Lung microvascular endothelial cell (primary cell): ENCODE data around the gene GRIA4. TPM values are rescaled to one million over a fixed set of nuclear protein-coding genes. Genes with fewer than 3 reads are reported as not detected.

Experiments
- DNase-seq, 2 donors: peaks; one replicate each; pipeline versions ENCODE4 v3.0.0 to v3.0.0-alpha.2; 2010; ENCODE audit warnings: low read depth in 2 of 2
- total RNA-seq: library from RNA; depleted of rRNA; stranded (reverse); fragments of >200 nt; gene quantifications from 2 replicates; pipeline ENCODE4 v1.2.1, GENCODE V29; 2014

Gene GRIA4
- total RNA-seq, 1 donor from 2014 or later, result not detected

DNA sequence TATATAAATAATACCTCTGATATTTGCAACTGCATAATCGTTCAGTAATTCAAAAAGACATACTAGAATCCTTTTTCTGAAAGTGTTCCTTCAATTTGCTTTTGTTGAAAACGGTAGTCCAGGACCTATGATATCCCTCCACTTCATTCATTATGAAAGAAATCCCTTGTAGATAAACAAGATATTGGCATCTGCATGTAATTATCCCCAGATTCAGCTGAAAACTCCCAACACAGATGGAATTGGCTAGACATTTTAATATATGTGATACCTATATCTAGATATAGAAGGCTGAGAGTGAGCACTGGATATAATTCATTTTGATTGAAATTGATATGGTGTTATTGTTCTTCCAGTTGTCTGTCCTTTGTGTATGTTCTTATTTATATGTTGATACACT, 302.8 kb downstream of the GRIA4 start:
- DNase-seq, result no peak

DNA sequence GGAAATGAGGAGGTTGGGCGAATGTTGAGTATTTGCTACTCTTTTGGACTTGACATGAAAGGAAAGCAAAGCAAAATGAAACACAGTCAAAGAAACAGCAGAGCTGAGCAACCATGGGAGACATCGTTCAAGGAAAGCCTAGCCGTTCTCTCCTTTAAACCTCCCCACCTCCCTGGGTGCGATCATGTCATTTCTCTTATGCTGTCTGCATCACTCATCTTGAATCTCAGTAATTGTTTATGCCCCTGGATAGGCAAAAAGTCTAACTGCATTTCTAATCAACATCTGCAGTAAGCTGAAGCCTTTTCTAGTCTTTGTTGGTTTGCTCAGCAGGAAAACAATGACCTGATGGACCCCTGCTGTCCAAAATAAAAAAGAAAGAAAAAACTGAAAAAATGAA, 305.1 kb downstream of the GRIA4 start:
- DNase-seq, result no peak

DNA sequence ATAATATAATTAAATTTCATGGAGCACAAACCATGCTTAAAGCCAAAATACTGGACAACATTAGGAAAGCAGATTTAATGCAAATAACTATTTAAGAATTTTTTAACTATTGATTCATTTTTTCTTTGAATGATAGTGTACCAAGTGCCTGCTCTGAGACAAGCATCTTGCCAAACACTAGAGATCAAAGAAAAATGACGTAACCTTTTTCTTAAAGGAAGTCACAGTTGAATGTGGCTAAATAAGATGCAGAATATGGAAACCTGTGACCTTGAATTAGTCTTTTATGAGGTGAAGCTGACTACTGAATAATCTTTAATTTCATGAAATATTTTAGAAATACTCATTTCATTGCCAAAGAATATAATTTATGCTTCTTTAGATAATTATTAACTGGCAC, 308.2 kb downstream of the GRIA4 start:
- DNase-seq, result no peak

DNA sequence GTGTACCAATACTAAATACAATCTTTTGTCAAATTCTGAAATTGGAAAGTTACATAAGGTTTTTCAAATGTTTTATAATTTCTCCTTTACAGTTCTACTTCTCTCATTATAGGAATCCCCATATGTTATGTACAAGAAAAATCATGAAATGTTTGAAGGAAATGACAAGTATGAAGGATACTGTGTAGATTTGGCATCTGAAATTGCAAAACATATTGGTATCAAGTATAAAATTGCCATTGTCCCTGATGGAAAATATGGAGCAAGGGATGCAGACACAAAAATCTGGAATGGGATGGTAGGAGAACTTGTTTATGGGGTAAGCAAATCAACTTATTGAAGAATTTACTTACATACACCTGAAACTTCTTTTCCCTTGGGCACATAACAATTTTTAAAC, 308.7 kb downstream of the GRIA4 start:
- DNase-seq, result no peak

DNA sequence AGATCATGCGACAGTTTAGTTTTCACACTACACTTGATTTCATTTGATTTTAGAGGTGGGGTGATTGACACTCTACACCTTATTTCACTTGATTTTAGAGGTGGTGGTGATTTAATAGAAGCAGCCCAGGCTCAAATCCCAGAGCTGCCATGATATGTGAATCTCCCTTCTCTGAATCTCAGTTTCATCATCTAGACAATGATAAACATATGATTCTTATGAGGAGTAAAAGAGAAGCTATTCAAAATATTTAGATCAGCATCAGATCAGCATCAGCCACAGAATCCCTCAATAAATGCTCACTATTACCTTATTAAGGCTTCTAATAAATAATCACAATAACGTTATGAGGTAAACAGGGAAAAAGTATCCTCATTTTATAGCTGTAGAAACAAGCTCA, 313.4 kb downstream of the GRIA4 start:
- DNase-seq, result no peak

DNA sequence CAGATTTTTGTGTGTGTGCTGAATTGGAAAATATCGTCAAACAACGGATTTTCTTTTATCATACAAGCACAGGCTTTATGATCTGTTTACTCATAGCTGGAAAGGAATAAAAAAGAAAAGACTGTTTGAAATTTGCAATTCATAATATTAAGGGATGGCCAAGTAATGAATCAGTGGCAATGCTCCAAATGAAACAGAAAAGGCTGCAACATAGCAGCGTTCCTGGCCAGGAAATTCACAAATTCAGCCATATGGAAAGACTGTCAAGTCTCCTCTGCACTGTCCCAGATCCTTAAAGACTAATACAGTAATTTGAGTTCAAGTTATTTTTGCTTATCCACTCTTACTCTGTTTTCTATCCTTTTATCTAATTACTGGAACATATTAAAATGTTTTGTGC, 313.9 kb downstream of the GRIA4 start:
- peak in 1 of 2 donors; percentile 6 for DNase-seq

DNA sequence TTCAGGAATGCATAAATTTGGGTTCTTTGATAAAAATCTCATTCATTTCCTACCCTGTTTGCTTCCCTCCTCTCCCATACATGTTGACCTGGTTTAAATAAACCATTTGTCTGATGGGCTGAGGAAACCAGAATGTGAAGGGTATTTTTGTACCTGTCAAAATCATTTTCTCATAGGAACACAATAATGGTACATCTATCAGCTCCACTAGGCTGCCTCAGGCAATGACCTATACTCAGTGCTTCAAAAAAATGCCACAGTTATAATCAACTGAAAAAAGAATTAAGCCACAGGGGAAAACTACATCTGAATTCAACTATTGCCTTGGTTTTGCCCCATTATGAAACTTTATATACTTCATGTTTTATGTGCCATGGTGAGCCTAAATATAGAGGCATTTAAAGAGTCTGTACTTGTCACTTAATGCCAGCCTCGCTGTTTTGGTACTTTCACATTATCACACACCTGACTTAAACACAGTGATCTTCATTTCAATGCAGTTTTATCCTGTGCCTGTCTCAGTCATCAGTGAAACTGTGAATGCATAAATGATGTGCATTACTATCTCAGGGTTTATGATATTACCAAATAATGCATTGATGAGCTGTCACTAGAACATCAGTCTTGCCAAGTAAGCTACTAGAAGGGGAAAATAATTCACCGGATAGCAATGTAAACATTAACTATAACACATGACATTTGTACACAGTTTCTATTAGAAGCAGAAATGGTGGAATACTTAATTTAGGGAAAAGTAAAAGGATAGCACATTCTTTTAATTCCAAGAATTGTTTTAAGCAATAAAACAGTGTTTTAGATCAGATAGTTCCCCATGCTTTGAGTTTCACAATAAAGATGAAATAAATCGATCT, 319.4 kb downstream of the GRIA4 start:
- no peak for DNase-seq

DNA sequence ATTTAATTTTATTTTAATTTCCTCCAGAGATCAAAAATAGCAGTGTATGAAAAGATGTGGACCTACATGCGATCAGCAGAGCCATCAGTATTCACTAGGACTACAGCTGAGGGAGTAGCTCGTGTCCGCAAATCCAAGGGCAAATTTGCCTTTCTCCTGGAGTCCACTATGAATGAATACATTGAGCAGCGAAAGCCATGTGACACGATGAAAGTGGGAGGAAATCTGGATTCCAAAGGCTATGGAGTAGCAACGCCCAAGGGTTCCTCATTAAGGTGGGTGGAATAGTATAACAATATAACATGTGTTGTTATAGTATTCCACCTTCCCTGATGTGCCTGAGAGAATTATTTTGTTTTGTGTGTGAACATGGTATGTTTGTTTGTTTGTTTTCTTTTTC, 323.8 kb downstream of the GRIA4 start:
- DNase-seq, result no peak

DNA sequence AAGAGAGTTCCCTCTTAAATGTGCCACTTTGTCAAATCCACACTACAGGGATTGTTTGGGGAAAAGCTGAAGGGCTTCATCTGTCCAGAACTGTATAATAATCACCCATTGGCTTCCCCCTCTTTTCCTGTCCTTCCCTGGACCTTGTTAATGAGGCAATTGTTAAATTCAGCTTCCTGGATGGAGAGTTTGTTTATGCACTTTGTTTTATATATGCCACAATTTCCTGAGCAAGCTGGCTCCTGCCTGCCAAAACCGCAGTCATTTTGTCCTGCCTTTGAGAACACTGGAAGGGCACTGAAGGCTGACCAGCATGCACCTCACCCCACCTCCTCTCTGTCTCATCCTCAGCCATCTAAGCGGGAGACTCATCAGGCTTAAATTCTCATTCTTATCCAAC, 325.9 kb downstream of the GRIA4 start:
- DNase-seq, result peak; percentile 48 to 81

DNA sequence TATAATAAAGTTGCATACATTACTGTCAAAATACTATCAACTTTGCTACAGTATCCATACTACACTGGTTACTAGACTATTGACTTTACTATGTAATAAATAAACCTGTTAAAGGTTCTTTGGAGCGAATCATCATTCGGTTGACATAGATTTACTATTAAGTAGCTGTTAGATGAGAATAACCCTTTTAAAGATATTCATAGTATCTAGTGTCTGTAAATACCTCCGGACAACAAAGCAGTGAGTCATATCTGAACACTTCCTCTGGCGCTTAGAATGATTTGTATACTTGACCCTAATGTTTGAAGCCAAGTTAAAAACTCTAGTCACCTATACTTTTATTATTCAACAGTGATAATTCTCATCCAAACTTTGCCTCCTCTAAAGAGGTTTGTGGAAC, 327.5 kb downstream of the GRIA4 start:
- peak; percentile 67 to 77 for DNase-seq

DNA sequence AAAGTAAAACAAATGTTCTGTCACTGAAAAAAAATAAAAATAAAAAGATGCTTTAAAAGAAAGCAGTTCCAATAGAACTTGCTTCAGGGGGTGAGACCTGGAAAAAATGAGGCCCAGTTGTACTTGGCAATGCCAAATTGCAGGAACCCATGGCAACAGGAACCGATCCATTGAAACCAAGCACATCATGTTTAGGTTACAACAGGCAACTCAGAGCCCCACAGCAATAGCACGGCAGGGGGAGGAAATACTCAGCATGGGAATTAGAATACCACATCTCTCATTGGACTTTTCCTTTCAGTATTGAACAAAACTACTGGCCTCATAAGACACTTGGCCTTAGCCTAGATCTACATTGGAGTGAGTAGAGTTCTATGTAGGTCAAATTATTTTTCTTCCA, 327.9 kb downstream of the GRIA4 start:
- DNase-seq, result peak; percentile 80 to 88

DNA sequence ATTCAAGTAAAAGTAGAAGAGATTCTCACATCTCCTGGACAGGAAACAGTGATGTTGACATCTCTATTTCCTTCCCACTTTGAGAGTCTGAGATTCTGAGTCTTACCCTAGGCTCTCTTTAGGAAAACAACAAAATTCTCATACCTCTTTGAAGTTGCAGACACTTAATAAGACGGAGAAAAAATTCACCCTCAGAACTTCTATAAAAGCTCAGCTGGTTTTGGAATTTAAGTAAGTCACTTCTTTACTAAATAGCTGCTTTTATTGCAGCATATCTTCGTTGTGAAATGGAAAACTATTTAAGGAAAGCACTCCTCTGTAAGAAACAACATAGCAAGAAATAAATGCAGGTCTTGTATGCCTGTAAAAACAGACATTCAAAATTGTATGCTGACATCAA, 333.0 kb downstream of the GRIA4 start:
- peak in 1 of 2 donors; percentile 4 for DNase-seq

DNA sequence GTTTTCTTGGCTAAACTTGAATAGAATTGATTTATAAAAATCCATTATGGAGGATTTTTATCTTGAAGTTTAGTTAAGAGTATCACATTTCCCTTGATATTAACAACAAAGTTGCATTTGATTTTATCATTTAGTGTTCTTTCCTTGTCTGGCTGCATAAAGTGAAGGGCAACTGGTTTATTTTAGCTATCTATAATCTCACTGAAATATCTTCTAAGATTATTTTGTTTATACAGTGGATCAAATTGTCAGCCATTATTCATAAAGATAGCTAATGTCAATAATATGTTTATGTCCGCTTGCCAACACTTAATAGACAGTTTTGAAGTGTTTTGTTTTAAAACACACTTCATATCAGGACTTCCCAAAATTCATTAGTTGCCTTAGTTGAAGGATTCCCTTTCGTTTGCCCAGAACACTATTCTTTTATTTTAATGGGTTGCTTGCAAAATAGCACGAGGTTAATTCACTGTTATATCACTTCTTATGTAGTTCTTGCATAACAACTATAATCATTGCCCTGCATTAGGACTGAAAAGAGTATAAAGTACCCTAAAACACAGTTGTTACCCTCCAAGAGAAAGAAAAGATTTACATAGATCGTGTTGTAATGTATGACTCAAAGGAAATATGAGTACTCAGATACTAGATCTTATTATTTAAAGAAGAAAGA, 339.2 kb downstream of the GRIA4 start:
- no peak for DNase-seq

DNA sequence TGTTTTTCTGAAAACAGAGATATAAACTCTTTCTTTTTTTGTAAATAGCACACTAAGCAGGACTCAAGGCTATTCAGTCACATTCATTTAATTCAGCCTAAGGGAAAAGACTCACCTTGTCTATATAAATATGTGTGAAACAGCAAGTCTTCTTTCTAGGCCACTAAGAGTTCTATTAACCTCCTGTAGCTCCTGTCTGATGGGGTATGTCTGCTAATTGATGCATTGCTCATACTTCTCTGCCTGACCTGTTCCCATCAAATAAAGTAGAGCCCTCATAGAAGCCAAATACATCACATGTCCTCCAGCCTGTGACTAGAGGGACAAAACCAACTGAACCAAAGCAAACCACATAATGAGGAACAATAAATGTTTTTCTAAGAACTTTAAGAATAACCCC, 344.0 kb downstream of the GRIA4 start:
- no peak for DNase-seq

DNA sequence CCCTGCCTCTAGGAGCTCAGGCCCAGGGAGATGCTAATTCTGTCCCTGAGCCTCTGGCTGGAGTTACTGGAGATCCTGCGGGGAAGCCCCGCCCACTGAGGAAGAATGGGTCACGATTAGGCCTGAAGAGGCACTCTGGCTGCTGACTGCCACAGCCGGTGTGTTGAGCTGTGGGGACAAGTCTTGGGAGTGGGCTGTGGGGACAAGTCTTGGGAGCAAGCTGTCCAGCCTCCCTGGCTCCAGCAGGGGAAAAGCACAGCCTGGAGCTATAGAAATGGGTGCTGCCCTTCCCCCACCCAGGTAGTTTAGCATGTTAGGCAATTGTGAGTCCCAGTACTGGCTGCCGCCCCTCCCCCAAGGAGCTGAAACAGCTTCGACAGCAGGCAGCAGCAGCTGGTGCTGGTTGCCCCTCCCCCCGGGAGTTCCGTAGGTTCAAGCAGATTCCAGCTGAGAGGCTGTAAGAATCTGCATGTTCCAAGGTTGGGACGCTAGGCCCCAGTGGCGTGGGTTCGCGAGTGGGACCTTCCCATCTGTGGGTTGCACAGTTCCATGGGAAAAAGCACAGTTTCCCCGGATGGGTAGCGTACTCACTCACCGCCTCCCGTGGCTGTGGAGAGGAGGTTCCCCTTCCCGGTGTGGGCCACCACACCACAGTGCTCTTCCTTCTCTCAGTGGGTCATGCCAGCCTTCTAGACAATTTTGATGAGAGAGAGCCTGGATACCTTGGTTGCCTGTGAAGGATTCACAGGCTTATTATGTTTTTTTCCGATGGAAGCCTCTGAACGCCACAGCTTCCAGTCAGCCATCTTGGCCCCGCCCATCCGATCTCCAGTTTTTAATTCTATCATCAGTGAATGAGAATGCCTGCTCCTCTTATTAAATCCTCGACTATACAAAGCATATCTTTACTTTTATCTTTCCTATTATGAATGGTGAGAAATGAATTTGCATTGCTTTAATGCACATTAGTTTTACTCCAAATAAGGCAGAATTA, 350.7 kb downstream of the GRIA4 start:
- no peak for DNase-seq

DNA sequence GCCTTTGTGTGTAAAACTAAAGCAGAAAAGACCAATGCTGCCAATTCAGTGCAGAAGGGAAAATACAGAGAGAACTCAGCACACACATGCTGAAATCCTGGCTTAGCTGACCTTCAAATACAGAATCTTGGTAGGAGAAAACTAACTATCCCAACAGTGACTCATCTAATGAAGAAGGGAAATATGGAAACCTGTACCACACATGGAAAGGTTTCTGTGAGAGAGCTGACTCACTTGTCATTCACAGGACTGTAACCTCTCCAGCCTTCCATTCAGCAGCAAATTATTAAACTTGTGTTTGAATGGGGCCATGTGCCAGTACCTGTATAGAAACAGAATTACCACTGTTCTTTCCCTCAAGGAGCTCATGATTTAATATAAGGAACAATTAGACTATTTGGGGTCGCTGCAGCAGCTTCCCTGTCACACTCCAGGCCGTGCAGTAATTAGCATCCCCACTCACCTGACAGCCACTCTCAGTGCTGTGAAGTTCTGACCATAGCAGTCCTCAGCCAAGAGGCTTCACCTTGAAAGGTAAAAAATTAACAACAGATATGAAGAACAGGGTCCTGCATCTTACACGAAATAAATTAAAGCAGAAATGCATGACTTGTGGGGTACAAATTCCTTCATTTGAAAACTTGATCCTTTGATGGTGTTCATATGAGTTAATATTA, 358.3 kb downstream of the GRIA4 start:
- DNase-seq, result peak in 1 of 2 donors; percentile 2

DNA sequence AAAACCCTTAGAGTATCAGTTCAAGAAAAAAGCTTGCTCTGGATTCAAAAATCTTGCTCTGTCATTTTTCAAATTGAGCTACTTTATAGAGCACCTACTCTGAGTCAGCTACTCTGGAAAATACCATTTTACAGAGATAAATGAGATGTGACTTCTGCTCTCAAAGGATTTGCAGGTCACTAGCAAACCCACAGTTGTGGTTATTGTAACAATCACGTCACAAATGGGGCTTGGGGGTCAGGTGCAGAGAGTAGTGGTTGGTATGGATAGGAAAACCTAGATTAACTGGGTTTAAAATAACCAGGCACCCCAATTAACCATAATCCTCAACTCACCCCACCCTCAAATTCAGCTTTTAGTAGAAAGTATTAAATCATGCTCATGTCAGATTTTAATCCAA, 359.9 kb downstream of the GRIA4 start:
- DNase-seq, result no peak

DNA sequence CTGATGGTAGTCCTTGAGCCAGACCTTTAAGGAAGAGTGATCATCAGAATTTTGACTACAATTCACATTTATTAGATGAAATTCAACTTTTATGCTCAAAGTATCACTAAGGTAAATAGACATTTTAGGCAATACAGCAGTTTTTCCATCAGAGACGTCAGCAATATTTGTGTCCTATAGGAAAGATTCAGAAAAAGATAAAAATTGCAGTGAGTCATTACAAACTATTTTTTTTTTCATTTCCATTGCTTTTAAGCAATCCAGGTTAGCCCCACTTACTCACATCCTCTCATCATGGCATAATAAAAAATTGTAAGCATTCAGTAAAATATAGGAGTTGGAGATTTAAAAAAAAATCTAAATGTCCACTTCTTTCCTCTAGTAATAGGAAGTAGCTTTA, 365.3 kb downstream of the GRIA4 start:
- DNase-seq, result peak in 1 of 2 donors; percentile 22

DNA sequence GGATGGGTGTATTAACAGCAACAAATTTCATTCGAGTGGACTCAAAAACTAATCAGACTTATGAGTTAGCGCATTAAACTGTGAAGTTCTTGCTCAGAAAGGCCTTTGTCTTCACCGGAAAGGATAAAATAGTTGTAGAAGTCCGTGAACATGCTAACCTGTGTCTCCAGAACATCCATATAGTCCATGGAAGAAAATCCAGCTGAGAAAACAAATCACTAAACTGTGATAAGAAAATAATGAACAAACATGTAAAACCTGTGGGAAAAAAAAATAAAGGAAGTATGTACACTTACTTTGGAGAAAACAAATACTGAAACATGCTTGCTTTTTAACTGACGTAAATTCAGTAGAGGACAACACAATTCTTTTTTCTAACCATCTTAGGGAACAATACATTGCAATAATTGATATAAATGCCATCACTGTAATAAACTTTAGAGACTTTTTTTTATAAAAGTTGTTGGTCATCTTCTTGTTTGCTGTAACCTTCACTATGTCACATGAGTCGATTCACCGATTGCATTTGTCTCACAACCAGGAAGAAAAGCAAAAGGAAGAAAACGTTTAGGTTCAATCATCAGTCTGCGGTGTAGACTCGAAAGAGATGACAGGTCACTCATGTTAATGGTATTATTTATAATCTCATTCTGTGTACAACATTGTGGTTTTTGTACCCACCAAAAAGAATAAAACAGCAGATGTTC, 370.3 kb downstream of the GRIA4 start:
- DNase-seq, result no peak

DNA sequence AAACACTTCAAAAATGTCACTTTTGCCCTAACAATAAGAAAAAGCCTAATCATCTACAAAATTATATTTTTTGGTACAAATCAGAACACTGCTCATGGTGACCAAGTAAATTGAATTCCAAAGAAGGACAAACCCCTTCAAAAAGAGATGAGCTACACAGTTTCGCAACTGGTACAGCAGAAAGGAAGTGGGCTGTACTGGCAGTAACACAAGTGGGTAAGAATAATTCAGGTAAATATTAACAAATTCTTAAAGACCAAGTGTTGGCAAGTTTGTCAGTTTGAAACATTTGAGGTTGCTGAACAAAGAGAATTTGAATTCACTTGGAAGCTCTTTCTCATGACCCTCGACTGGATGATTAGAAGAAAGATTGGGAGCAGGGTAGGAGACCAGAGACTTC, 376.7 kb downstream of the GRIA4 start:
- DNase-seq, result no peak

DNA sequence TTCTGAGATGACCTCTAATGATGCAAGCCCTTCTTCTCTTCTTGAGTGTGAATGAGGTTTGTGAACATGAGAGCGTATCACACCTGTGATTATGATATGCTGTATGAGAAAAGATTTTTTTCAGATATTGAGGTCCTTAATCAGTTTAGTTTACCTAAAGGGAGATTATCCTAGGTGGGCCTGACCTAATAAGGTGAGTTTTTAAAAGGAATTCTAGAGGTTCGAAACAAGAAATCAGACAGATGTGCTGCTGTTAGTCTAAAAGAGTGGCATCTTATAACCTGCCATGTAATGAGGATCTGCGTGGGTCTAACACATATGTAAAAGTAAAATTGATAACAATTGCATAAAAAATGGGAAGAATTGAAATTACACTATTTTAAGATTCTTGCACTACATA, 378.3 kb downstream of the GRIA4 start:
- DNase-seq, result no peak
